Panc1 (cell line): Measurements from ENCODE around the gene FMOD. TPM values are rescaled to one million over a fixed set of nuclear protein-coding genes. Genes with fewer than 3 reads are reported as not detected.

Experiments used
- ATAC-seq: fragments of 200-7000 bp; cut with Tn5 transposase; 2 replicates; pipeline ENCODE4 v1.9.1; 2020; ENCODE audit warnings: mild to moderate bottlenecking, moderate library complexity
- BruUV-seq: library from RNA; stranded (reverse); fragments of 400-500 nt; replicated peaks from 2 replicates; lab custom pipeline; 2021; lab: Mats Ljungman, UMichigan
- CTCF ChIA-PET: fragments of 300-600 bp; sonication (Branson Sonifier 250); formaldehyde crosslinking; loops from one replicate; lab custom pipeline; 2022; ENCODE audit warnings: antibody characterized with exemption; lab: Charles Lee
- POLR2A ChIA-PET: fragments of 300-600 bp; sonication (Branson Sonifier 250); formaldehyde crosslinking; loops from one replicate; lab custom pipeline; 2022; ENCODE audit warnings: antibody characterized with exemption; lab: Charles Lee
- DNase-seq: peaks from one replicate; pipeline ENCODE4 v3.0.0-alpha.2; 2010; ENCODE audit warnings: low read depth, low spot score
- H3K27ac ChIP-seq: 2 replicates; pipeline ENCODE4 v1.5.1; 2011; ENCODE audit warnings: mild to moderate bottlenecking, low read length, inconsistent platforms
- H3K27me3 ChIP-seq: fragments of 200-500 bp; sonication (Bioruptor generic); 2 replicates; pipeline ENCODE4 v1.6.0; 2014; ENCODE audit warnings: low read length, inconsistent platforms; ENCODE audit not compliant: control insufficient read depth, insufficient read depth
- H3K36me3 ChIP-seq: fragments of 200-500 bp; sonication (Bioruptor generic); 2 replicates; pipeline ENCODE4 v1.5.1; 2014; ENCODE audit warnings: inconsistent platforms, mild to moderate bottlenecking, low read length, moderate library complexity; ENCODE audit not compliant: control insufficient read depth, insufficient read depth
- H3K4me1 ChIP-seq: 2 replicates; pipeline ENCODE4 v1.5.1; 2011; ENCODE audit warnings: inconsistent platforms, mild to moderate bottlenecking, low read length, moderate library complexity; ENCODE audit not compliant: control insufficient read depth, insufficient read depth
- H3K4me3 ChIP-seq, 2 experiments: 2 replicates each; pipeline ENCODE4 v1.5.1; 2011 to 2012; ENCODE audit warnings: low read depth in 2 of 2, low read length in 2 of 2, mild to moderate bottlenecking in 2 of 2, inconsistent platforms in 1 of 2, moderate library complexity in 1 of 2
- H3K9me3 ChIP-seq: fragments of 200-500 bp; sonication (Bioruptor generic); 2 replicates; pipeline ENCODE4 v1.5.1; 2014; ENCODE audit warnings: low read depth, mild to moderate bottlenecking, inconsistent platforms, low read length, moderate library complexity; ENCODE audit not compliant: control insufficient read depth, insufficient read depth
- CTCF ChIP-seq: fragments of 450-650 bp; IDR thresholded peaks from 2 replicates; pipeline ENCODE4 v1.5.1; 2017; ENCODE audit warnings: mild to moderate bottlenecking
- POLR2AphosphoS5 ChIP-seq: IDR thresholded peaks from 2 replicates; pipeline ENCODE4 v1.6.1; 2012; ENCODE audit warnings: mild to moderate bottlenecking, low read depth, low read length, moderate library complexity
- SIN3A ChIP-seq: IDR thresholded peaks from 2 replicates; pipeline ENCODE4 v1.6.1; 2012; ENCODE audit warnings: low read depth, mild to moderate bottlenecking, low read length, moderate library complexity, borderline replicate concordance; ENCODE audit not compliant: insufficient read depth
- TCF7L2 ChIP-seq: IDR thresholded peaks from 2 replicates; pipeline ENCODE4 v1.6.1; 2011; ENCODE audit warnings: mild to moderate bottlenecking, low read depth, low read length, inconsistent platforms
- in situ Hi-C: cut with HindIII; loops from 2 replicates; pipeline ENCODE4 v1.10.0; 2016; ENCODE audit warnings: low sequenced_read_pairs, low pct_unique_long_range_greater_than_20kb
- intact Hi-C: fragments of 100-400 bp; cut with micrococcal nuclease; formaldehyde crosslinking; loops from one replicate; pipeline ENCODE4 v1.10.0; 2022; ENCODE audit not compliant: unreplicated experiment
- total RNA-seq: library from RNA; stranded (reverse); gene quantifications from one replicate; pipeline ENCODE4 v1.2.1, GENCODE V29; 2021; ENCODE audit not compliant: unreplicated experiment
- TF ChIP-seq, protein P1 (sequence below), 2 experiments: IDR thresholded peaks; 2 replicates each; pipeline ENCODE4 v1.6.1; 2011 to 2012; ENCODE audit warnings: low read depth in 2 of 2, control low read depth in 1 of 2, low read length in 1 of 2, mild to moderate bottlenecking in 1 of 2, moderate library complexity in 1 of 2; ENCODE audit not compliant: insufficient read depth in 1 of 2

Gene FMOD
- total RNA-seq, 1 experiment from 2014 or later = not detected

DNA sequence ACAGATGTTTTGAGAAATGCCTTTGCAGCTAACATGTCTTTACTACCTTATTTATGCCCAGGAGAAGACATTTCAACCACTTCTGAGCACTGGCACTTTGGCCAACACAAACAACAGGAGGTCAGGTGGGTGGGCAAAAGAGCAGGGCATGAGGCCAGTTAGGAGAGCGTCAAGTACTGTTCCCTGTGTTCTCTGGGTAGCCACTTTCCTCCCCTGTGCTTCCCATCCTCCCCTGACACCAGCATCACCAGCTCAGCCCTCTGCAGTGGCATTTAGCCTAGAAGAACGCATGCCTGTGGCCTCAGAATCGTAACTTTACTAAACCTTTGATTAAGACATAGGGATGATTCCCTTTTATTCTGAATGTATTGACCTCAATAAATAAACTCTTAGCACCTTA, 27.3 kb downstream of the FMOD start:
- no peaks in the 10 kb centered on the region for H3K9me3 ChIP-seq
- intact Hi-C loops (no loop called here), in situ Hi-C loops (no loop called here)
- TF ChIP-seq, protein P1, sequence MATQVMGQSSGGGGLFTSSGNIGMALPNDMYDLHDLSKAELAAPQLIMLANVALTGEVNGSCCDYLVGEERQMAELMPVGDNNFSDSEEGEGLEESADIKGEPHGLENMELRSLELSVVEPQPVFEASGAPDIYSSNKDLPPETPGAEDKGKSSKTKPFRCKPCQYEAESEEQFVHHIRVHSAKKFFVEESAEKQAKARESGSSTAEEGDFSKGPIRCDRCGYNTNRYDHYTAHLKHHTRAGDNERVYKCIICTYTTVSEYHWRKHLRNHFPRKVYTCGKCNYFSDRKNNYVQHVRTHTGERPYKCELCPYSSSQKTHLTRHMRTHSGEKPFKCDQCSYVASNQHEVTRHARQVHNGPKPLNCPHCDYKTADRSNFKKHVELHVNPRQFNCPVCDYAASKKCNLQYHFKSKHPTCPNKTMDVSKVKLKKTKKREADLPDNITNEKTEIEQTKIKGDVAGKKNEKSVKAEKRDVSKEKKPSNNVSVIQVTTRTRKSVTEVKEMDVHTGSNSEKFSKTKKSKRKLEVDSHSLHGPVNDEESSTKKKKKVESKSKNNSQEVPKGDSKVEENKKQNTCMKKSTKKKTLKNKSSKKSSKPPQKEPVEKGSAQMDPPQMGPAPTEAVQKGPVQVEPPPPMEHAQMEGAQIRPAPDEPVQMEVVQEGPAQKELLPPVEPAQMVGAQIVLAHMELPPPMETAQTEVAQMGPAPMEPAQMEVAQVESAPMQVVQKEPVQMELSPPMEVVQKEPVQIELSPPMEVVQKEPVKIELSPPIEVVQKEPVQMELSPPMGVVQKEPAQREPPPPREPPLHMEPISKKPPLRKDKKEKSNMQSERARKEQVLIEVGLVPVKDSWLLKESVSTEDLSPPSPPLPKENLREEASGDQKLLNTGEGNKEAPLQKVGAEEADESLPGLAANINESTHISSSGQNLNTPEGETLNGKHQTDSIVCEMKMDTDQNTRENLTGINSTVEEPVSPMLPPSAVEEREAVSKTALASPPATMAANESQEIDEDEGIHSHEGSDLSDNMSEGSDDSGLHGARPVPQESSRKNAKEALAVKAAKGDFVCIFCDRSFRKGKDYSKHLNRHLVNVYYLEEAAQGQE (IDR thresholded peaks at IDR 0.05; ENCODE audit: insufficient read depth in 1 of 2, low read depth in 2 of 2, low read length in 1 of 2) = no peak
- TF ChIP-seq SIN3A (no peak), CTCF (no peak), POLR2AphosphoS5 (no peak), TCF7L2 (no peak)
- no TSS peak for BruUV-seq
- H3K27me3 ChIP-seq = peaks cover 12% of the 10 kb centered on the region
- DNase-seq (no peak), ATAC-seq (no peak)
- no peak overlapping the region for H3K27ac ChIP-seq
- H3K4me1 ChIP-seq = peaks cover 8% of the 10 kb centered on the region
- no peak overlapping the region for H3K4me3 ChIP-seq
- ChIA-PET POLR2A (interaction anchor here (0.6 kb wide), 1 partner anchor 821 kb away, joined by 3 read pairs; no protein-coding TSS in a partner anchor), CTCF (interaction anchor here (0.6 to 0.9 kb wide), 2 partner anchors 15 to 51 kb away, joined by 3 read pairs; no protein-coding TSS in a partner anchor)
- no peaks in the 10 kb centered on the region for H3K36me3 ChIP-seq

- Histone ChIP-seq H3K4me1 (peaks cover 5% of the 10 kb centered on the region; the same call in 1 of the 2 replicates), H3K9me3 (no peaks in the 10 kb centered on the region), H3K27me3 (peaks cover 9% of the 10 kb centered on the region), H3K36me3 (no peaks in the 10 kb centered on the region), H3K27ac (no peak overlapping the region), H3K4me3 (no peak overlapping the region)
- TF ChIP-seq CTCF (no peak), POLR2AphosphoS5 (no peak), TCF7L2 (no peak), SIN3A (no peak)
- TF ChIP-seq, protein P1 (IDR thresholded peaks at IDR 0.05; ENCODE audit: insufficient read depth in 1 of 2, low read depth in 2 of 2, low read length in 1 of 2) = no peak
- no TSS peak for BruUV-seq
- intact Hi-C loops = no loop called here
- in situ Hi-C loops = no loop called here
- ATAC-seq = no peak
- ChIA-PET POLR2A (no interaction called here), CTCF (no interaction called here)
- no peak for DNase-seq
These were observed 28.3 kb downstream of the FMOD start for GRCh38 chr1:203322500-203323179.
